HEK293 (cell line): ENCODE measurements around the gene NCMAP.

ENCODE experiments used
- CTCF ChIP-seq: fragments of 450-650 bp; formaldehyde crosslinking; IDR thresholded peaks from 2 replicates; pipeline ENCODE4 v1.5.1; 2016; ENCODE audit warnings: missing biosample characterization, missing genetic modification characterization
- REPIN1 ChIP-seq: fragments of 450-650 bp; formaldehyde crosslinking; IDR thresholded peaks from 2 replicates; pipeline ENCODE4 v1.5.1; 2017; ENCODE audit warnings: missing biosample characterization, missing genetic modification characterization, low read depth
- ZBTB7A ChIP-seq: fragments of 450-650 bp; formaldehyde crosslinking; IDR thresholded peaks from 2 replicates; pipeline ENCODE4 v1.5.1; 2016; ENCODE audit warnings: low read depth, missing biosample characterization, missing genetic modification characterization
- ZNF133 ChIP-seq: fragments of 450-650 bp; formaldehyde crosslinking; IDR thresholded peaks from 2 replicates; pipeline ENCODE4 v1.5.1; 2016; ENCODE audit warnings: missing biosample characterization, missing genetic modification characterization
- ZNF18 ChIP-seq: fragments of 450-650 bp; formaldehyde crosslinking; IDR thresholded peaks from 2 replicates; pipeline ENCODE4 v1.5.1; 2016; ENCODE audit warnings: missing biosample characterization, missing genetic modification characterization
- ZNF26 ChIP-seq: fragments of 450-650 bp; formaldehyde crosslinking; IDR thresholded peaks from 2 replicates; pipeline ENCODE4 v1.5.1; 2016; ENCODE audit warnings: missing biosample characterization, missing genetic modification characterization
- ZNF311 ChIP-seq: fragments of 450-650 bp; formaldehyde crosslinking; IDR thresholded peaks from 2 replicates; pipeline ENCODE4 v1.5.1; 2017; ENCODE audit warnings: missing biosample characterization, missing genetic modification characterization, borderline replicate concordance
- ZNF341 ChIP-seq: fragments of 450-650 bp; formaldehyde crosslinking; IDR thresholded peaks from 2 replicates; pipeline ENCODE4; 2016; ENCODE audit warnings: low read depth, missing biosample characterization, missing genetic modification characterization
- ZNF670 ChIP-seq: fragments of 450-650 bp; formaldehyde crosslinking; IDR thresholded peaks from 2 replicates; pipeline ENCODE4 v1.5.1; 2016; ENCODE audit warnings: missing biosample characterization, missing genetic modification characterization, low read depth
- TF ChIP-seq, protein P1 (sequence below): fragments of 450-650 bp; formaldehyde crosslinking; IDR thresholded peaks from 2 replicates; pipeline ENCODE4 v1.5.1; 2016; ENCODE audit warnings: missing biosample characterization, missing genetic modification characterization

DNA sequence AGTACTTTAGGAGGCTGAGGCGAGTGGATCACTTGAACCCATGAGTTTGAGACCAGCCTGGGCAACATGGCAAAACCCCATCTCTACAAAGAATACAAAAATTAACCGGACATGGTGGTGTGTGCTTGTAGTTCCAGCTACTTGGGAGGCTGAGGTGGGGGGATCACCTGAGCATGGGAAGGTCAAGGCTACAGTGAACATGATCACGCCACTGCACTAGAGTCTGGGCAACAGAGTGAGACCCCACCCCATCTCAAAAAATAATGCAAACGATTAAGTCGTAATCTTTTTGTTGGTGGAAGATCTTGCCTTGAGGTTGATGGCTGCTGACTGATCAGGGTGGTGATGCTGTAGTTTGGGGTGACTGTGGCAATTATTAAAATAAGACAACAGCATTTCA lies 47.0 kb upstream of the NCMAP start:
- no peak for TF ChIP-seq ZBTB7A (tag by site-specific recombination)
- TF ChIP-seq CTCF: no peak
- no peak for TF ChIP-seq ZNF341 (tag by site-specific recombination)
- no peak for TF ChIP-seq REPIN1
- TF ChIP-seq ZNF670 (tag by site-specific recombination): no peak
- no peak for TF ChIP-seq ZNF311 (tag by site-specific recombination)
- no peak for TF ChIP-seq ZNF133 (tag by site-specific recombination)
- TF ChIP-seq ZNF26: no peak
- no peak for TF ChIP-seq ZNF18 (tag by site-specific recombination)
- TF ChIP-seq, protein P1, sequence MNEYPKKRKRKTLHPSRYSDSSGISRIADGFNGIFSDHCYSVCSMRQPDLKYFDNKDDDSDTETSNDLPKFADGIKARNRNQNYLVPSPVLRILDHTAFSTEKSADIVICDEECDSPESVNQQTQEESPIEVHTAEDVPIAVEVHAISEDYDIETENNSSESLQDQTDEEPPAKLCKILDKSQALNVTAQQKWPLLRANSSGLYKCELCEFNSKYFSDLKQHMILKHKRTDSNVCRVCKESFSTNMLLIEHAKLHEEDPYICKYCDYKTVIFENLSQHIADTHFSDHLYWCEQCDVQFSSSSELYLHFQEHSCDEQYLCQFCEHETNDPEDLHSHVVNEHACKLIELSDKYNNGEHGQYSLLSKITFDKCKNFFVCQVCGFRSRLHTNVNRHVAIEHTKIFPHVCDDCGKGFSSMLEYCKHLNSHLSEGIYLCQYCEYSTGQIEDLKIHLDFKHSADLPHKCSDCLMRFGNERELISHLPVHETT (tag by site-specific recombination): no peak
